Measurements from ENCODE around the gene CDH4. TPM values are rescaled to one million over a fixed set of nuclear protein-coding genes. Genes with fewer than 3 reads are reported as not detected.

The CDH4 gene
- polyA plus RNA-seq, 1 donor (not counting 4 experiments of a cell fraction or from before 2014, with no cell fraction given) = 2.2 TPM

GRCh38 chr20:61655591-61655990 is 403.5 kb downstream of the CDH4 start:
- Histone ChIP-seq H3K27ac (ENCODE audit: control insufficient read depth, insufficient read depth, low read length) (no peak overlapping the region), H3K27me3 (ENCODE audit: control insufficient read depth, extremely low read depth, insufficient read depth, low read length) (peaks cover 13% of the 10 kb centered on the region), H2AFZ (ENCODE audit: control insufficient read depth, low read length) (no peak overlapping the region), H3K79me2 (ENCODE audit: control insufficient read depth, insufficient read depth, low read length) (no peaks in the 10 kb centered on the region), H3K4me1 (ENCODE audit: control insufficient read depth, extremely low read depth, insufficient read depth, low read length) (no peaks in the 10 kb centered on the region), H3K36me3 (ENCODE audit: control insufficient read depth in 2 of 2, extremely low read depth in 1 of 2, insufficient read depth in 2 of 2, low read length in 2 of 2) (no peaks in the 10 kb centered on the region), H3K9me1 (ENCODE audit: control insufficient read depth, extremely low read depth, insufficient read depth, low read length) (no peaks in the 10 kb centered on the region), H3K9me3 (ENCODE audit: control insufficient read depth, low read depth, low read length) (no peaks in the 10 kb centered on the region), H4K20me1 (ENCODE audit: control insufficient read depth, extremely low read depth, insufficient read depth, low read length) (peaks cover 3% of the 10 kb centered on the region), H3K9ac (ENCODE audit: control insufficient read depth, extremely low read depth, insufficient read depth, low read length) (no peak overlapping the region), H3K4me2 (ENCODE audit: control insufficient read depth, extremely low read depth, insufficient read depth, low read depth, low read length) (no peak overlapping the region), H3K4me3 (ENCODE audit: control insufficient read depth in 2 of 3, extremely low read depth in 1 of 3, insufficient read depth in 2 of 3, low read depth in 1 of 3, low read length in 3 of 3) (no peak overlapping the region)
- TF ChIP-seq EZH2 (IDR thresholded peaks at IDR 0.05; ENCODE audit: low read length) (no peak), CTCF (optimal IDR thresholded peaks at IDR 0.05 in 1 of 3, IDR thresholded peaks at IDR 0.05 in 1 of 3, conservative IDR thresholded peaks at IDR 0.05 in 1 of 3; ENCODE audit: extremely low read depth in 1 of 3, insufficient read depth in 2 of 3, low read length in 3 of 3) (no peak)
- FAIRE-seq (no peak), DNase-seq (ENCODE audit: low read depth, low spot score) (no peak)
- dilution Hi-C loops (cut with MboI; ENCODE audit: extremely low pct_ligation_motif_present, low sequenced_read_pairs) = no loop called here

- dilution Hi-C loops (cut with MboI; ENCODE audit: extremely low pct_ligation_motif_present, low sequenced_read_pairs) = no loop called here
- Histone ChIP-seq H4K20me1 (ENCODE audit: control insufficient read depth, extremely low read depth, insufficient read depth, low read length) (peaks cover 3% of the 10 kb centered on the region), H3K36me3 (ENCODE audit: control insufficient read depth in 2 of 2, extremely low read depth in 1 of 2, insufficient read depth in 2 of 2, low read length in 2 of 2) (no peaks in the 10 kb centered on the region), H2AFZ (ENCODE audit: control insufficient read depth, low read length) (no peak overlapping the region), H3K4me1 (ENCODE audit: control insufficient read depth, extremely low read depth, insufficient read depth, low read length) (no peaks in the 10 kb centered on the region), H3K9ac (ENCODE audit: control insufficient read depth, extremely low read depth, insufficient read depth, low read length) (no peak overlapping the region), H3K79me2 (ENCODE audit: control insufficient read depth, insufficient read depth, low read length) (no peaks in the 10 kb centered on the region), H3K27me3 (ENCODE audit: control insufficient read depth, extremely low read depth, insufficient read depth, low read length) (peaks cover 16% of the 10 kb centered on the region), H3K4me2 (ENCODE audit: control insufficient read depth, extremely low read depth, insufficient read depth, low read depth, low read length) (no peak overlapping the region), H3K9me1 (ENCODE audit: control insufficient read depth, extremely low read depth, insufficient read depth, low read length) (no peaks in the 10 kb centered on the region), H3K9me3 (ENCODE audit: control insufficient read depth, low read depth, low read length) (no peaks in the 10 kb centered on the region), H3K4me3 (ENCODE audit: control insufficient read depth in 2 of 3, extremely low read depth in 1 of 3, insufficient read depth in 2 of 3, low read depth in 1 of 3, low read length in 3 of 3) (no peak overlapping the region), H3K27ac (ENCODE audit: control insufficient read depth, insufficient read depth, low read length) (no peak overlapping the region)
- DNase-seq (ENCODE audit: low read depth, low spot score) (no peak), FAIRE-seq (no peak)
- TF ChIP-seq EZH2 (IDR thresholded peaks at IDR 0.05; ENCODE audit: low read length) (no peak), CTCF (optimal IDR thresholded peaks at IDR 0.05 in 1 of 3, IDR thresholded peaks at IDR 0.05 in 1 of 3, conservative IDR thresholded peaks at IDR 0.05 in 1 of 3; ENCODE audit: extremely low read depth in 1 of 3, insufficient read depth in 2 of 3, low read length in 3 of 3) (no peak)
These were observed 404.1 kb downstream of the CDH4 start for GRCh38 chr20:61656198-61656597.

Data from keratinocyte (primary cell).